Activated CD4-positive, alpha-beta memory T cell treated with anti-CD3 and anti-CD28 coated beads, Interleukin-2, amount 10 ng/mL, durations not matched to agents 7 days and 5 days (primary cell): ENCODE data around the gene ERI3. TPM values are rescaled to one million over a fixed set of nuclear protein-coding genes. Genes with fewer than 3 reads are reported as not detected.

Experiments used
- CTCF ChIA-PET: fragments of 350-600 bp; sonication (Branson Sonifier 250); formaldehyde crosslinking; loops from one replicate; lab custom pipeline; 2021; ENCODE audit warnings: antibody characterized with exemption, inconsistent platforms; lab: Charles Lee
- POLR2A ChIA-PET: fragments of 350-600 bp; sonication (Branson Sonifier 250); formaldehyde crosslinking; loops from one replicate; lab custom pipeline; 2021; ENCODE audit warnings: antibody characterized with exemption; lab: Charles Lee
- DNase-seq: peaks from one replicate; pipeline ENCODE4 v3.0.0-alpha.2; 2020
- H3K27ac Mint-ChIP-seq: one replicate; pipeline ENCODE4 v1.8.0; 2021; ENCODE audit warnings: mild to moderate bottlenecking, mixed read lengths
- H3K27me3 Mint-ChIP-seq: one replicate; pipeline ENCODE4 v1.8.0; 2021; ENCODE audit warnings: mixed read lengths
- H3K36me3 Mint-ChIP-seq: one replicate; pipeline ENCODE4 v1.8.0; 2021; ENCODE audit warnings: low read depth, mixed read lengths
- H3K4me1 Mint-ChIP-seq: one replicate; pipeline ENCODE4 v1.8.0; 2021; ENCODE audit warnings: mixed read lengths
- H3K4me3 Mint-ChIP-seq: one replicate; pipeline ENCODE4 v1.8.0; 2021; ENCODE audit warnings: mild to moderate bottlenecking, mixed read lengths
- H3K9me3 Mint-ChIP-seq: one replicate; pipeline ENCODE4 v1.8.0; 2021; ENCODE audit warnings: mixed read lengths
- total RNA-seq, 2 experiments: library from RNA; stranded (reverse); gene quantifications; one replicate each; pipeline ENCODE4 v1.2.3, GENCODE V29; 2021

ERI3 gene
- total RNA-seq, 2 experiments from 2014 or later: 21.4 to 22.9 TPM

GRCh38 chr1:44267438-44267837 lies 87.6 kb downstream of the ERI3 start:
- no peaks in the 10 kb centered on the region for H3K27me3 Mint-ChIP-seq
- ChIA-PET CTCF (no interaction called here), POLR2A (no interaction called here)
- H3K9me3 Mint-ChIP-seq: no peaks in the 10 kb centered on the region
- DNase-seq: no peak
- no peaks in the 10 kb centered on the region for H3K36me3 Mint-ChIP-seq
- peaks cover 6% of the 10 kb centered on the region for H3K4me1 Mint-ChIP-seq
- no peak overlapping the region for H3K27ac Mint-ChIP-seq
- no peak overlapping the region for H3K4me3 Mint-ChIP-seq

- Mint-ChIP-seq H3K27ac (no peak overlapping the region), H3K4me3 (no peak overlapping the region), H3K36me3 (no peaks in the 10 kb centered on the region), H3K4me1 (peaks cover 6% of the 10 kb centered on the region), H3K27me3 (no peaks in the 10 kb centered on the region), H3K9me3 (no peaks in the 10 kb centered on the region)
- POLR2A ChIA-PET: no interaction called here
- DNase-seq: no peak
- CTCF ChIA-PET: no interaction called here
Measured at GRCh38 chr1:44266400-44267344, 88.4 kb downstream of the ERI3 start.

- H3K9me3 Mint-ChIP-seq: no peaks in the 10 kb centered on the region
- no peak overlapping the region for H3K27ac Mint-ChIP-seq
- no peak overlapping the region for H3K4me3 Mint-ChIP-seq
- DNase-seq: no peak
- no peaks in the 10 kb centered on the region for H3K27me3 Mint-ChIP-seq
- H3K4me1 Mint-ChIP-seq: peaks cover 6% of the 10 kb centered on the region
- ChIA-PET POLR2A (interaction anchor here (0.6 kb wide), 1 partner anchor 30 kb away, joined by 3 read pairs; no protein-coding TSS in a partner anchor), CTCF (no interaction called here)
- H3K36me3 Mint-ChIP-seq: no peaks in the 10 kb centered on the region
Measured at GRCh38 chr1:44265656-44266358, 89.2 kb downstream of the ERI3 start.

GRCh38 chr1:44264451-44264771 lies 90.6 kb downstream of the ERI3 start:
- Mint-ChIP-seq H3K36me3 (no peaks in the 10 kb centered on the region), H3K4me3 (no peak overlapping the region), H3K4me1 (peaks cover 9% of the 10 kb centered on the region), H3K27ac (no peak overlapping the region), H3K27me3 (no peaks in the 10 kb centered on the region), H3K9me3 (no peaks in the 10 kb centered on the region)
- POLR2A ChIA-PET: no interaction called here
- DNase-seq: no peak
- CTCF ChIA-PET: no interaction called here

GRCh38 chr1:44263568-44264450 lies 91.2 kb downstream of the ERI3 start:
- DNase-seq: no peak
- CTCF ChIA-PET: no interaction called here
- H3K4me3 Mint-ChIP-seq: no peak overlapping the region

GRCh38 chr1:44262816-44263567 lies 92.1 kb downstream of the ERI3 start:
- H3K9me3 Mint-ChIP-seq: no peaks in the 10 kb centered on the region
- DNase-seq: no peak
- no peak overlapping the region for H3K27ac Mint-ChIP-seq
- peaks cover 9% of the 10 kb centered on the region for H3K4me1 Mint-ChIP-seq
- ChIA-PET POLR2A (no interaction called here), CTCF (no interaction called here)
- no peaks in the 10 kb centered on the region for H3K36me3 Mint-ChIP-seq
- H3K27me3 Mint-ChIP-seq: no peaks in the 10 kb centered on the region
- no peak overlapping the region for H3K4me3 Mint-ChIP-seq

More at GRCh38 chr1:44263568-44264450, 91.2 kb downstream of the ERI3 start:
- Mint-ChIP-seq H3K36me3 (no peaks in the 10 kb centered on the region), H3K27ac (peak overlapping the region; percentile 40), H3K4me1 (peaks cover 9% of the 10 kb centered on the region), H3K9me3 (no peaks in the 10 kb centered on the region), H3K27me3 (no peaks in the 10 kb centered on the region)
- POLR2A ChIA-PET: no interaction called here

- Mint-ChIP-seq H3K27me3 (no peaks in the 10 kb centered on the region), H3K9me3 (no peaks in the 10 kb centered on the region), H3K27ac (no peak overlapping the region), H3K4me1 (peaks cover 9% of the 10 kb centered on the region), H3K4me3 (no peak overlapping the region), H3K36me3 (no peaks in the 10 kb centered on the region)
- CTCF ChIA-PET: no interaction called here
- DNase-seq: no peak
- POLR2A ChIA-PET: no interaction called here
Measured at GRCh38 chr1:44262414-44262813, 92.6 kb downstream of the ERI3 start.

- no peak overlapping the region for H3K4me3 Mint-ChIP-seq
- CTCF ChIA-PET: interaction anchor here (1.6 kb wide), 1 partner anchor 23 kb away, joined by 3 read pairs; no protein-coding TSS in a partner anchor
- H3K36me3 Mint-ChIP-seq: no peaks in the 10 kb centered on the region
- POLR2A ChIA-PET: no interaction called here
- DNase-seq: no peak
- H3K4me1 Mint-ChIP-seq: peaks cover 9% of the 10 kb centered on the region
- H3K27ac Mint-ChIP-seq: no peak overlapping the region
- H3K27me3 Mint-ChIP-seq: no peaks in the 10 kb centered on the region
- H3K9me3 Mint-ChIP-seq: no peaks in the 10 kb centered on the region
Measured at GRCh38 chr1:44261962-44262361, 93.1 kb downstream of the ERI3 start.

- Mint-ChIP-seq H3K4me3 (no peak overlapping the region), H3K9me3 (no peaks in the 10 kb centered on the region), H3K36me3 (no peaks in the 10 kb centered on the region), H3K27ac (no peak overlapping the region), H3K27me3 (no peaks in the 10 kb centered on the region), H3K4me1 (peaks cover 9% of the 10 kb centered on the region)
- no peak for DNase-seq
- ChIA-PET CTCF (interaction anchor here (1.6 kb wide), 1 partner anchor 23 kb away, joined by 3 read pairs; no protein-coding TSS in a partner anchor), POLR2A (no interaction called here)
Measured at GRCh38 chr1:44261171-44261817, 93.8 kb downstream of the ERI3 start.

GRCh38 chr1:44260792-44261170 lies 94.3 kb downstream of the ERI3 start:
- POLR2A ChIA-PET: no interaction called here
- H3K36me3 Mint-ChIP-seq: no peaks in the 10 kb centered on the region
- no peaks in the 10 kb centered on the region for H3K27me3 Mint-ChIP-seq
- H3K27ac Mint-ChIP-seq: no peak overlapping the region
- H3K4me3 Mint-ChIP-seq: no peak overlapping the region
- H3K9me3 Mint-ChIP-seq: no peaks in the 10 kb centered on the region
- no peak for DNase-seq
- CTCF ChIA-PET: interaction anchor here (1.6 kb wide), 1 partner anchor 22 kb away, joined by 3 read pairs; no protein-coding TSS in a partner anchor
- peaks cover 9% of the 10 kb centered on the region for H3K4me1 Mint-ChIP-seq

GRCh38 chr1:44259090-44259489 lies 96.0 kb downstream of the ERI3 start:
- ChIA-PET POLR2A (no interaction called here), CTCF (no interaction called here)
- no peak overlapping the region for H3K4me3 Mint-ChIP-seq
- no peak overlapping the region for H3K27ac Mint-ChIP-seq
- H3K9me3 Mint-ChIP-seq: no peaks in the 10 kb centered on the region
- no peaks in the 10 kb centered on the region for H3K27me3 Mint-ChIP-seq
- DNase-seq: no peak
- H3K4me1 Mint-ChIP-seq: peaks cover 4% of the 10 kb centered on the region
- no peaks in the 10 kb centered on the region for H3K36me3 Mint-ChIP-seq
